Mesenchymal stem cell (in vitro differentiated cells and primary cell): ENCODE measurements around the gene CROCC. TPM values are rescaled to one million over a fixed set of nuclear protein-coding genes. Genes with fewer than 3 reads are reported as not detected.

Source experiments
- DNase-seq: peaks from one replicate; pipeline ENCODE4 v3.0.0-alpha.2; 2013
- H2AFZ ChIP-seq: one replicate; pipeline ENCODE4 v1.6.1; 2013; ENCODE audit warnings: low read depth, mild to moderate bottlenecking, control low read depth, inconsistent platforms, low read length, moderate library complexity
- H2AK5ac ChIP-seq: 2 replicates; pipeline ENCODE4 v1.6.1; 2013; ENCODE audit warnings: low read length, moderate library complexity, mild to moderate bottlenecking, inconsistent platforms; ENCODE audit not compliant: severe bottlenecking
- H2BK120ac ChIP-seq: one replicate; pipeline ENCODE4 v1.6.1; 2013; ENCODE audit warnings: low read depth, mild to moderate bottlenecking, inconsistent platforms, low read length, moderate library complexity
- H2BK12ac ChIP-seq, 2 experiments: one replicate each; pipeline ENCODE4 v1.6.1; 2013; ENCODE audit warnings: inconsistent platforms in 2 of 2, low read length in 2 of 2, mild to moderate bottlenecking in 2 of 2, moderate library complexity in 2 of 2, control low read depth in 1 of 2
- H2BK15ac ChIP-seq: one replicate; pipeline ENCODE4 v1.6.1; 2013; ENCODE audit warnings: mild to moderate bottlenecking, low read depth, inconsistent platforms; ENCODE audit not compliant: poor library complexity, severe bottlenecking
- H2BK5ac ChIP-seq: 2 replicates; pipeline ENCODE4 v1.6.1; 2013; ENCODE audit warnings: low read depth, mild to moderate bottlenecking, low read length, control low read depth, inconsistent platforms; ENCODE audit not compliant: poor library complexity, severe bottlenecking
- H3K14ac ChIP-seq, 2 experiments: one replicate each; pipeline ENCODE4 v1.6.1; 2013; ENCODE audit warnings: inconsistent platforms in 2 of 2, low read length in 2 of 2, control low read depth in 1 of 2, mild to moderate bottlenecking in 1 of 2, moderate library complexity in 1 of 2
- H3K18ac ChIP-seq, 2 experiments: one replicate each; pipeline ENCODE4 v1.6.1; 2013; ENCODE audit warnings: inconsistent platforms in 2 of 2, low read length in 2 of 2, control low read depth in 1 of 2, low read depth in 1 of 2, mild to moderate bottlenecking in 1 of 2
- H3K23ac ChIP-seq, 2 experiments: one replicate each; pipeline ENCODE4 v1.6.1; 2013; ENCODE audit warnings: inconsistent platforms in 2 of 2, low read length in 2 of 2, mild to moderate bottlenecking in 2 of 2, moderate library complexity in 2 of 2, control low read depth in 1 of 2
- H3K27ac ChIP-seq: 2 replicates; pipeline ENCODE4 v1.5.1; 2013; ENCODE audit warnings: mild to moderate bottlenecking, moderate library complexity, low read length, control low read depth, inconsistent platforms; ENCODE audit not compliant: poor library complexity, severe bottlenecking
- H3K27me3 ChIP-seq, 2 experiments: 2 replicates each; pipeline versions ENCODE4 v1.6.1 to v1.7.0; 2013; ENCODE audit warnings: low read length in 2 of 2, mild to moderate bottlenecking in 2 of 2, moderate library complexity in 2 of 2, control low read depth in 1 of 2, inconsistent platforms in 1 of 2; ENCODE audit not compliant: control insufficient read depth in 1 of 2, insufficient read depth in 1 of 2
- H3K36me3 ChIP-seq, 2 experiments: 2 replicates each; pipeline versions ENCODE4 v1.6.1 to v1.7.0; 2013; ENCODE audit warnings: low read length in 2 of 2, control low read depth in 1 of 2, inconsistent platforms in 1 of 2, low read depth in 1 of 2, mild to moderate bottlenecking in 1 of 2; ENCODE audit not compliant: insufficient read depth in 2 of 2, control insufficient read depth in 1 of 2
- H3K4ac ChIP-seq, 2 experiments: one replicate each; pipeline ENCODE4 v1.6.1; 2013; ENCODE audit warnings: inconsistent platforms in 2 of 2, low read length in 2 of 2, mild to moderate bottlenecking in 2 of 2, moderate library complexity in 2 of 2, control low read depth in 1 of 2, low read depth in 1 of 2
- H3K4me1 ChIP-seq: 2 replicates; pipeline ENCODE4 v1.6.1; 2013; ENCODE audit warnings: low read depth, low read length, control low read depth; ENCODE audit not compliant: control insufficient read depth, insufficient read depth
- H3K4me2 ChIP-seq: 2 replicates; pipeline ENCODE4 v1.6.1; 2013; ENCODE audit warnings: low read length, mild to moderate bottlenecking, inconsistent platforms; ENCODE audit not compliant: poor library complexity, severe bottlenecking
- H3K4me3 ChIP-seq, 2 experiments: 2 replicates each; pipeline versions ENCODE4 v1.5.1 to v1.7.0; 2013; ENCODE audit warnings: low read length in 2 of 2, mild to moderate bottlenecking in 2 of 2, control low read depth in 1 of 2, low read depth in 1 of 2; ENCODE audit not compliant: insufficient read depth in 1 of 2
- H3K79me1 ChIP-seq: replicated peaks from 2 replicates; pipeline ENCODE4 v1.6.1; 2013; ENCODE audit warnings: mild to moderate bottlenecking, control low read depth, low read length, inconsistent platforms; ENCODE audit not compliant: poor library complexity, severe bottlenecking
- H3K9ac ChIP-seq: 2 replicates; pipeline ENCODE4 v1.7.0; 2013; ENCODE audit warnings: mild to moderate bottlenecking, low read length, moderate library complexity
- H3K9me3 ChIP-seq: 2 replicates; pipeline ENCODE4 v1.7.0; 2013; ENCODE audit warnings: mild to moderate bottlenecking, low read length; ENCODE audit not compliant: control insufficient read depth
- H4K8ac ChIP-seq: one replicate; pipeline ENCODE4 v1.6.1; 2013; ENCODE audit warnings: inconsistent platforms, mild to moderate bottlenecking, low read length, moderate library complexity
- H4K91ac ChIP-seq: one replicate; pipeline ENCODE4 v1.6.1; 2013; ENCODE audit warnings: mild to moderate bottlenecking, low read length, inconsistent platforms
- WGBS: methylation state at CpG from one replicate; pipeline ENCODE4 v1.1.7; 2013; ENCODE audit warnings: mixed read lengths; 5-methylcytosine and 5-hydroxymethylcytosine counted together
- small RNA-seq: library from polyadenylated mRNA; stranded (forward); fragments of <200 nt; extraction: miRNeasy Mini kit (QIAGEN cat#:217004); gene quantifications from one replicate; pipeline ENCODE3, GENCODE V24; 2013; ENCODE audit warnings: low read depth

The CROCC gene

DNA sequence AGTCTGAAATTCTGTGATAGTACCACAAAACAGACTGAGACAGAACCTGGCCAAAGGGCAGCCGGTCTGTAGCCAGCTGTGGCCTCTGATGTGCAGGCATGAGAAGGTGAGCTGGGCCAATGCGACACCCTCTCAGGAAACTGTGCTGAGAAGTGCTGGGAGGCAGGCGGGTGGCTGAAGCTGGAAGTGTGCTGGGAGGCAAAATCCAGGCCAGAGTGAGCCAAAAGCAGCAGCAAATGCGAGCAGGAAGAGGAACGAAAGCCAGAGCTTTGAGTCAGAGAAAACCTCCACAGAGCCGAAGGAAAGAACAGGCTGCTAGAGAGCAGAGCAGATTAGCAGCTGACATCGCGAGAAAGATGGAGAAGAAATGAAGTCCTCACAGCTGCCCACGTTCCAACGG lies 100.2 kb downstream of the CROCC start:
- H3K36me3 ChIP-seq, result peaks cover 59 to 94% of the 10 kb centered on the region in 2 experiments
- no peaks in the 10 kb centered on the region for H3K27me3 ChIP-seq
- H2BK5ac ChIP-seq, result no peak overlapping the region
- WGBS, result 96% methylated on average over 10 of the region's 10 CpGs
- no peak overlapping the region for H3K4me2 ChIP-seq
- no peak overlapping the region for H2AK5ac ChIP-seq
- H3K18ac ChIP-seq, result no peak overlapping the region
- no peak overlapping the region for H2BK12ac ChIP-seq
- no peaks in the 10 kb centered on the region for H3K9me3 ChIP-seq
- DNase-seq, result no peak
- no peak overlapping the region for H3K4ac ChIP-seq
- no peak overlapping the region for H2BK120ac ChIP-seq
- no peak overlapping the region for H4K91ac ChIP-seq
- no peak overlapping the region for H2AFZ ChIP-seq
- peaks cover 2% of the 10 kb centered on the region for H3K4me1 ChIP-seq
- H3K23ac ChIP-seq, result no peak overlapping the region
- no peak overlapping the region for H3K4me3 ChIP-seq
- no peak overlapping the region for H3K9ac ChIP-seq
- H3K14ac ChIP-seq, result no peak overlapping the region
- no peak overlapping the region for H2BK15ac ChIP-seq
- no peak overlapping the region for H4K8ac ChIP-seq
- peaks cover 12% of the 10 kb centered on the region for H3K79me1 ChIP-seq
- H3K27ac ChIP-seq, result no peak overlapping the region

Small RNAs within 50 kb of the gene (small RNA-seq; reads per million reads assigned to genes)
- gene RNU1-2 (not detected), gene RNU1-5P (not detected)
